Ascending aorta (tissue), 2 donors: ENCODE measurements around the gene SLC26A4. TPM values are rescaled to one million over a fixed set of nuclear protein-coding genes. Genes with fewer than 3 reads are reported as not detected.

Source experiments
- DNase-seq, 2 donors: peaks; one replicate each; pipeline ENCODE4 v3.0.0-alpha.2; 2019; ENCODE audit warnings: low spot score in 2 of 2
- H3K27ac ChIP-seq, 2 donors: fragments of 200-600 bp; sonication (generic); one replicate each; pipeline ENCODE4 v1.5.1; 2016 to 2017; ENCODE audit warnings: mild to moderate bottlenecking in 1 of 2
- H3K27me3 ChIP-seq: fragments of 200-600 bp; sonication (generic); one replicate; pipeline ENCODE4 v1.5.1; 2017
- H3K36me3 ChIP-seq, 2 donors: fragments of 200-600 bp; sonication (generic); one replicate each; pipeline ENCODE4 v1.5.1; 2016
- H3K4me1 ChIP-seq, 2 donors: fragments of 200-600 bp; sonication (generic); one replicate each; pipeline ENCODE4 v1.5.1; 2016 to 2017; ENCODE audit warnings: mild to moderate bottlenecking in 1 of 2
- H3K4me3 ChIP-seq, 2 donors: fragments of 200-600 bp; sonication (generic); one replicate each; pipeline ENCODE4 v1.5.1; 2016 to 2017; ENCODE audit warnings: mild to moderate bottlenecking in 1 of 2
- H3K9me3 ChIP-seq, 2 donors: fragments of 200-600 bp; sonication (generic); one replicate each; pipeline ENCODE4 v1.5.1; 2016
- intact Hi-C: fragments of 100-400 bp; cut with DNase I; formaldehyde crosslinking; loops from one replicate; pipeline ENCODE4 v1.15.1; 2023
- total RNA-seq: library from RNA; depleted of rRNA; stranded (reverse); fragments of >200 nt; gene quantifications from one replicate; pipeline ENCODE4 v1.1.0, GENCODE V29; 2016
- TF ChIP-seq, protein P1 (sequence below), 3 experiments: fragments of 200-600 bp in 2 of 3; fragments of 450-650 bp in 1 of 3; sonication (generic) in 2 of 3; IDR thresholded peaks; one replicate each; pipeline ENCODE4 v1.5.1; 2016 to 2019; ENCODE audit warnings: antibody characterized with exemption in 3 of 3, mild to moderate bottlenecking in 1 of 3, moderate library complexity in 1 of 3

Gene SLC26A4
- total RNA-seq, 1 donor from 2014 or later, result 4.7 TPM

GRCh38 chr7:107661081-107661864 lies 645 bp downstream of the SLC26A4 start:
- H3K27me3 ChIP-seq, result no peaks in the 10 kb centered on the region
- H3K27ac ChIP-seq, result no peak overlapping the region
- peaks cover 9 to 10% of the 10 kb centered on the region in 2 donors for H3K4me1 ChIP-seq
- intact Hi-C loops, result loop anchor here (5.0 to 10.0 kb wide), 2 partner anchors 79 to 196 kb away; partner anchors contain the start of gene BCAP29
- H3K9me3 ChIP-seq, result no peaks in the 10 kb centered on the region
- H3K36me3 ChIP-seq, result no peaks in the 10 kb centered on the region
- TF ChIP-seq, protein P1, sequence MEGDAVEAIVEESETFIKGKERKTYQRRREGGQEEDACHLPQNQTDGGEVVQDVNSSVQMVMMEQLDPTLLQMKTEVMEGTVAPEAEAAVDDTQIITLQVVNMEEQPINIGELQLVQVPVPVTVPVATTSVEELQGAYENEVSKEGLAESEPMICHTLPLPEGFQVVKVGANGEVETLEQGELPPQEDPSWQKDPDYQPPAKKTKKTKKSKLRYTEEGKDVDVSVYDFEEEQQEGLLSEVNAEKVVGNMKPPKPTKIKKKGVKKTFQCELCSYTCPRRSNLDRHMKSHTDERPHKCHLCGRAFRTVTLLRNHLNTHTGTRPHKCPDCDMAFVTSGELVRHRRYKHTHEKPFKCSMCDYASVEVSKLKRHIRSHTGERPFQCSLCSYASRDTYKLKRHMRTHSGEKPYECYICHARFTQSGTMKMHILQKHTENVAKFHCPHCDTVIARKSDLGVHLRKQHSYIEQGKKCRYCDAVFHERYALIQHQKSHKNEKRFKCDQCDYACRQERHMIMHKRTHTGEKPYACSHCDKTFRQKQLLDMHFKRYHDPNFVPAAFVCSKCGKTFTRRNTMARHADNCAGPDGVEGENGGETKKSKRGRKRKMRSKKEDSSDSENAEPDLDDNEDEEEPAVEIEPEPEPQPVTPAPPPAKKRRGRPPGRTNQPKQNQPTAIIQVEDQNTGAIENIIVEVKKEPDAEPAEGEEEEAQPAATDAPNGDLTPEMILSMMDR (IDR thresholded peaks at IDR 0.05), result peak in 1 of 3 experiments; percentile 45
- DNase-seq, result peak in 1 of 2 donors; percentile 73
- H3K4me3 ChIP-seq, result peak overlapping the region; percentile 52 to 75

- intact Hi-C loops, result loop anchor here (5.0 to 10.0 kb wide), 2 partner anchors 80 to 197 kb away; partner anchors contain the start of gene BCAP29
- peaks cover 9 to 10% of the 10 kb centered on the region in 2 donors for H3K4me1 ChIP-seq
These were observed 1.3 kb downstream of the SLC26A4 start for GRCh38 chr7:107661865-107662379.

DNA sequence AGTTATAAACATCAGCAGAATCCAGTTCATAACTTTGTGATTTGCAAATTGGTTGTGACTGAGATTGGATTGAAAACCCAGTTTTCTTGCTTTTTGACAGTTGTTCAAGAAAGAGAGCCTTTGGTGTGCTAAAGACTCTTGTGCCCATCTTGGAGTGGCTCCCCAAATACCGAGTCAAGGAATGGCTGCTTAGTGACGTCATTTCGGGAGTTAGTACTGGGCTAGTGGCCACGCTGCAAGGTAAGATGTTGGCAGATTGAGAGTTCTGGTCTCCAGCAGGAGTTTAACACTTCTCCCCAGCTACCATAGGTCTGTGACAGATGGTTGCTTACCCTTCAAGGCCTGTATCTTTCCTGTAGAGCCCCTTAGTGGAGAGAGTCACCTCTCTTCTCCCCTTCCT lies 2.6 kb downstream of the SLC26A4 start:
- Histone ChIP-seq H3K27ac (no peak overlapping the region), H3K4me3 (no peak overlapping the region), H3K9me3 (no peaks in the 10 kb centered on the region), H3K36me3 (no peaks in the 10 kb centered on the region), H3K27me3 (no peaks in the 10 kb centered on the region), H3K4me1 (peaks cover 9 to 10% of the 10 kb centered on the region in 2 donors)
- TF ChIP-seq, protein P1 (IDR thresholded peaks at IDR 0.05), result no peak
- no peak for DNase-seq
- intact Hi-C loops, result loop anchor here (5.0 to 10.0 kb wide), 2 partner anchors 81 to 198 kb away; partner anchors contain the start of gene BCAP29

More at GRCh38 chr7:107661865-107662379, 1.3 kb downstream of the SLC26A4 start:
- H3K27ac ChIP-seq, result no peak overlapping the region
- H3K27me3 ChIP-seq, result no peaks in the 10 kb centered on the region
- no peaks in the 10 kb centered on the region for H3K36me3 ChIP-seq
- TF ChIP-seq, protein P1 (IDR thresholded peaks at IDR 0.05), result no peak
- no peaks in the 10 kb centered on the region for H3K9me3 ChIP-seq
- no peak for DNase-seq
- H3K4me3 ChIP-seq, result peak overlapping the region; percentile 52 to 75

DNA sequence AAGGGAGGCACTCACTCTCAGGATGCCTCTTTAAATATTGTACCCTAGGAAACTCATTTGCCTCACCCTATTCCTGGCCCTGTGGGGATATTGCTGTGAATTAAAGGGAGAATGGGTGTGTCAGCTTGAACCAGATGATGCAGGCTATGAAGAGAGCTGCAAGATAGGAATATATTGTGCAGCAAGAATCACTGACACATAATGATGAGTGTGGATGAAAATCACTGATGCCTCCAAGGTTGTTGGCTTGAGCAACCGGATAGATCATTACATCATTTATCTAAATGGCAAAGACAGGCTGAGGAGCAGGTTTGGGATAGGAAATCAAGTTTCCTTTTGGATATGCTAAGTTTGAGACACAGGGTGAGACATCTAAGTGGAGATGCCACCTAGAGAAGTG lies 6.2 kb downstream of the SLC26A4 start:
- H3K4me3 ChIP-seq, result no peak overlapping the region
- no peak overlapping the region for H3K27ac ChIP-seq

GRCh38 chr7:107667341-107667740 lies 6.7 kb downstream of the SLC26A4 start:
- Histone ChIP-seq H3K36me3 (no peaks in the 10 kb centered on the region), H3K9me3 (no peaks in the 10 kb centered on the region), H3K27ac (no peak overlapping the region), H3K27me3 (no peaks in the 10 kb centered on the region), H3K4me1 (no peaks in the 10 kb centered on the region), H3K4me3 (no peak overlapping the region)
- TF ChIP-seq, protein P1 (IDR thresholded peaks at IDR 0.05), result no peak
- intact Hi-C loops, result loop anchor here (10.0 kb wide), 1 partner anchor 203 kb away; no protein-coding TSS in a partner anchor
- no peak for DNase-seq

More for the DNA sequence above, 6.2 kb downstream of the SLC26A4 start:
- DNase-seq, result no peak
- no peaks in the 10 kb centered on the region for H3K36me3 ChIP-seq
- intact Hi-C loops, result loop anchor here (10.0 kb wide), 1 partner anchor 202 kb away; no protein-coding TSS in a partner anchor
- peaks cover 2% of the 10 kb centered on the region in 2 donors for H3K4me1 ChIP-seq
- H3K27me3 ChIP-seq, result no peaks in the 10 kb centered on the region
- no peaks in the 10 kb centered on the region for H3K9me3 ChIP-seq
- TF ChIP-seq, protein P1 (IDR thresholded peaks at IDR 0.05), result no peak
